Neural progenitor cell (in vitro differentiated cells): Measurements from ENCODE around the gene NKD2. TPM values are rescaled to one million over a fixed set of nuclear protein-coding genes. Genes with fewer than 3 reads are reported as not detected.

Experiments
- DNase-seq: peaks from one replicate; pipeline ENCODE4 v3.0.0-alpha.2; 2016; ENCODE audit warnings: low spot score
- H2AFZ ChIP-seq: fragments of 200-600 bp; sonication (generic); replicated peaks from 2 replicates; pipeline ENCODE4 v1.6.1; 2016; ENCODE audit warnings: antibody characterized with exemption
- H3F3A ChIP-seq: fragments of 200-600 bp; sonication (generic); 2 replicates; pipeline ENCODE4 v1.6.1; 2016; ENCODE audit warnings: antibody characterized with exemption, low read depth
- H3K27ac ChIP-seq: fragments of 200-600 bp; sonication (generic); 2 replicates; pipeline ENCODE4 v1.5.1; 2016; ENCODE audit warnings: mild to moderate bottlenecking
- H3K27me3 ChIP-seq: fragments of 200-600 bp; sonication (generic); 2 replicates; pipeline ENCODE4 v1.6.1; 2016; ENCODE audit warnings: mild to moderate bottlenecking, moderate library complexity
- H3K36me3 ChIP-seq: fragments of 200-600 bp; sonication (generic); 2 replicates; pipeline ENCODE4 v1.5.1; 2016
- H3K4me1 ChIP-seq: fragments of 200-600 bp; sonication (generic); 2 replicates; pipeline ENCODE4 v1.6.1; 2016; ENCODE audit warnings: mixed run types
- H3K4me2 ChIP-seq: fragments of 200-600 bp; sonication (generic); 2 replicates; pipeline ENCODE4 v1.6.1; 2016
- H3K4me3 ChIP-seq: fragments of 200-600 bp; sonication (generic); 2 replicates; pipeline ENCODE4 v1.5.1; 2016
- H3K79me2 ChIP-seq: fragments of 200-600 bp; sonication (generic); 2 replicates; pipeline ENCODE4 v1.6.1; 2016; ENCODE audit warnings: low read depth
- H3K9ac ChIP-seq: fragments of 200-600 bp; sonication (generic); 2 replicates; pipeline ENCODE4 v1.6.1; 2016
- H3K9me3 ChIP-seq: fragments of 200-600 bp; sonication (generic); 2 replicates; pipeline ENCODE4 v1.5.1; 2016; ENCODE audit warnings: low read depth
- H4K20me1 ChIP-seq: fragments of 200-600 bp; sonication (generic); 2 replicates; pipeline ENCODE4 v1.6.1; 2016; ENCODE audit warnings: low read depth
- H3K27ac Mint-ChIP-seq: 3 replicates; pipeline ENCODE4 v1.8.0; 2021; ENCODE audit warnings: mixed read lengths
- H3K27me3 Mint-ChIP-seq: 2 replicates; pipeline ENCODE4 v1.8.0; 2022; ENCODE audit warnings: low read depth, mild to moderate bottlenecking, inconsistent platforms, moderate library complexity, mixed read lengths; ENCODE audit not compliant: insufficient read depth
- H3K36me3 Mint-ChIP-seq: 3 replicates; pipeline ENCODE4 v1.8.0; 2021; ENCODE audit warnings: mixed read lengths
- H3K4me1 Mint-ChIP-seq: 3 replicates; pipeline ENCODE4 v1.8.0; 2021; ENCODE audit warnings: mixed read lengths
- H3K4me3 Mint-ChIP-seq: 3 replicates; pipeline ENCODE4 v1.8.0; 2021; ENCODE audit warnings: mild to moderate bottlenecking, moderate library complexity, mixed read lengths
- H3K9me3 Mint-ChIP-seq: 3 replicates; pipeline ENCODE4 v1.8.0; 2020; ENCODE audit warnings: mixed read lengths
- CTCF ChIP-seq: fragments of 200-600 bp; sonication (generic); IDR thresholded peaks from 2 replicates; pipeline ENCODE4 v1.5.1; 2017; ENCODE audit warnings: antibody characterized with exemption, mild to moderate bottlenecking
- EZH2 ChIP-seq: fragments of 200-600 bp; sonication (generic); IDR thresholded peaks from 2 replicates; pipeline ENCODE4 v1.6.1; 2017; ENCODE audit warnings: antibody characterized with exemption, mild to moderate bottlenecking, moderate library complexity
- EZH2phosphoT487 ChIP-seq: fragments of 200-600 bp; sonication (generic); IDR thresholded peaks from 2 replicates; pipeline ENCODE4 v1.6.1; 2017; ENCODE audit warnings: antibody characterized with exemption
- total RNA-seq: library from RNA; depleted of rRNA; stranded (reverse); fragments of >200 nt; gene quantifications from 2 replicates; pipeline ENCODE4 v1.2.3, GENCODE V29; 2015; ENCODE audit warnings: low replicate concordance

NKD2 gene
- total RNA-seq, 1 donor from 2014 or later: 1.3 TPM

DNA sequence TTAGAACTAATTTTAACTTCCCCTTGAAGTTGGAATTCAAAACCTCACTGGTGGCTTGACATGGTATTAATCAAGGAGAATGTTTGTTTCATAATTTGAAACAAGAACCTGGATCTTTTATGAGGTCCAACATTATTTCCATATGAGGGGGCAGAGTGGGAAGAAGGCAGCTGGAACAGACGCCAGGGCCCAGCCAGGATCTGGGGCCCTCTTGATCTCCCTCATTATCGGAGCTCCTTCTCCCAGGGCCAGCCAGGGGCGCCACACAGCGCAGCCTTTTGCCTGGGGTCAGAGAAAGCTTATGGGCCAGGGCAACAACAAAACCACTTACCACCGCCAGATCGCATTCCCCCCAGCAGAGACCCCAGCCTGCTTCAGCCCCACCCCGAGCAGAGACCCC is 27.1 kb upstream of the NKD2 start:
- TF ChIP-seq EZH2phosphoT487 (no peak), CTCF (no peak), EZH2 (no peak)
- peaks cover 3% of the 10 kb centered on the region for H3K36me3 Mint-ChIP-seq
- H3K4me3 ChIP-seq: no peak overlapping the region
- H2AFZ ChIP-seq: no peak overlapping the region
- no peak overlapping the region for H3K27ac ChIP-seq
- H3K36me3 ChIP-seq: no peaks in the 10 kb centered on the region
- no peaks in the 10 kb centered on the region for H4K20me1 ChIP-seq
- H3K27me3 Mint-ChIP-seq: peaks cover 15% of the 10 kb centered on the region
- H3K4me2 ChIP-seq: peak overlapping the region; percentile 22
- no peak overlapping the region for H3K4me3 Mint-ChIP-seq
- no peaks in the 10 kb centered on the region for H3F3A ChIP-seq
- H3K4me1 ChIP-seq: peaks cover 21% of the 10 kb centered on the region
- H3K27me3 ChIP-seq: no peaks in the 10 kb centered on the region
- peaks cover 24% of the 10 kb centered on the region for H3K9me3 Mint-ChIP-seq
- DNase-seq: peak; percentile 44
- no peaks in the 10 kb centered on the region for H3K79me2 ChIP-seq
- no peak overlapping the region for H3K9ac ChIP-seq
- H3K27ac Mint-ChIP-seq: peak overlapping the region; percentile 87
- no peaks in the 10 kb centered on the region for H3K9me3 ChIP-seq
- H3K4me1 Mint-ChIP-seq: peaks cover 29% of the 10 kb centered on the region

GRCh38 chr5:982377-983237 is 26.0 kb upstream of the NKD2 start:
- Mint-ChIP-seq H3K27ac (peak overlapping the region; percentile 42), H3K27me3 (peaks cover 17% of the 10 kb centered on the region), H3K9me3 (peaks cover 33% of the 10 kb centered on the region), H3K4me1 (peaks cover 29% of the 10 kb centered on the region), H3K4me3 (no peak overlapping the region), H3K36me3 (peaks cover 3% of the 10 kb centered on the region)
- H3K4me3 ChIP-seq: no peak overlapping the region
- no peak overlapping the region for H3K4me2 ChIP-seq
- no peaks in the 10 kb centered on the region for H3F3A ChIP-seq
- no peaks in the 10 kb centered on the region for H3K36me3 ChIP-seq
- TF ChIP-seq CTCF (peak; percentile 63), EZH2 (no peak), EZH2phosphoT487 (no peak)
- no peaks in the 10 kb centered on the region for H3K79me2 ChIP-seq
- peaks cover 21% of the 10 kb centered on the region for H3K4me1 ChIP-seq
- no peaks in the 10 kb centered on the region for H4K20me1 ChIP-seq
- no peaks in the 10 kb centered on the region for H3K27me3 ChIP-seq
- H3K9me3 ChIP-seq: no peaks in the 10 kb centered on the region
- DNase-seq: peak; percentile 60
- H3K9ac ChIP-seq: no peak overlapping the region
- peak overlapping the region; percentile 68 for H2AFZ ChIP-seq
- no peak overlapping the region for H3K27ac ChIP-seq

DNA sequence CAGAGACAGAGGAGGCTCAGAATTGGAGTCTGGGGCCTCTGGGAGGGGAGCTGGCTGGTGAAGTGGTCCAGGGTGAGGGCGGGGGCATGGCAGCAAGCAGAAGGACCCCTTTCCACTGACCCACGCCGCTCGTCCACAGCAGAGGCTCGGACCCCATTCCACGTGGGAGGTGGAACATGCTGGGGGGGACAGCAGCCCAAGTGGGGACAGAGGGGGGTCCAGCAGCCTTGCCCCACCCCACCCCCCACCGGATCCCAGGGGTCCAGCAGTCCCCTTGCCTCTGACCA is 25.4 kb upstream of the NKD2 start:
- H3K9me3 ChIP-seq: no peaks in the 10 kb centered on the region
- TF ChIP-seq CTCF (no peak), EZH2 (no peak), EZH2phosphoT487 (no peak)
- H3K27ac Mint-ChIP-seq: peak overlapping the region; percentile 91

More for the DNA sequence above, 25.4 kb upstream of the NKD2 start:
- no peaks in the 10 kb centered on the region for H3F3A ChIP-seq
- H3K27me3 Mint-ChIP-seq: peaks cover 17% of the 10 kb centered on the region
- H3K4me3 Mint-ChIP-seq: no peak overlapping the region
- peaks cover 33% of the 10 kb centered on the region for H3K9me3 Mint-ChIP-seq
- H2AFZ ChIP-seq: no peak overlapping the region
- peaks cover 21% of the 10 kb centered on the region for H3K4me1 ChIP-seq
- no peaks in the 10 kb centered on the region for H3K36me3 ChIP-seq
- no peak overlapping the region for H3K27ac ChIP-seq
- H3K36me3 Mint-ChIP-seq: peaks cover 3% of the 10 kb centered on the region
- H3K27me3 ChIP-seq: no peaks in the 10 kb centered on the region
- H3K4me2 ChIP-seq: no peak overlapping the region
- no peak overlapping the region for H3K9ac ChIP-seq
- H3K4me1 Mint-ChIP-seq: peaks cover 26% of the 10 kb centered on the region
- H3K79me2 ChIP-seq: no peaks in the 10 kb centered on the region
- H3K4me3 ChIP-seq: no peak overlapping the region
- DNase-seq: no peak
- no peaks in the 10 kb centered on the region for H4K20me1 ChIP-seq
